Kidney capillary endothelial cell (primary cell): Measurements from ENCODE around the gene EMP2.
"Not testable (repeated sequence)": the region's sequence is repeated elsewhere in the genome, so short reads cannot be mapped to it uniquely, and the experiment has no call there.

Experiments used
- DNase-seq: peaks from one replicate; pipeline ENCODE4 v3.0.0-alpha.2; 2018; ENCODE audit warnings: low spot score

The EMP2 gene

DNA sequence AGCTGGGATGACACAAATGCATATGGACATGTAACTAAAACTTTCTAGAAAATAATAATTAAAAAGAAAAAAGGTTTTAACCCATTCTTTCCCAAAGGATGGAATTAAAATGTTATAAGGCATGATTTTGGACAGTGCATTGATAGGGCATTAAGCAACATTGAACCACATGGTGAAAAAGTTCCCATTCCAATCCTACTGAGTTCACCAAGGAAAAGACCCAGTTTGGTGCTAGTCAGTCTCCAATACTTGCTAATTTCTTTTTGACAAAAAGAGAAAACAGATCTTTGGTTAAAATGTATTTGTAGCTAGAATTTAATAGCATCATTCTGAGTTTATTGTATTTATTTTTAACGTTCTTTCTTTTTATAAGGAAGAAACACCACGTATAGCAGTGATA is 28.1 kb downstream of the EMP2 start:
- no peak for DNase-seq

DNA sequence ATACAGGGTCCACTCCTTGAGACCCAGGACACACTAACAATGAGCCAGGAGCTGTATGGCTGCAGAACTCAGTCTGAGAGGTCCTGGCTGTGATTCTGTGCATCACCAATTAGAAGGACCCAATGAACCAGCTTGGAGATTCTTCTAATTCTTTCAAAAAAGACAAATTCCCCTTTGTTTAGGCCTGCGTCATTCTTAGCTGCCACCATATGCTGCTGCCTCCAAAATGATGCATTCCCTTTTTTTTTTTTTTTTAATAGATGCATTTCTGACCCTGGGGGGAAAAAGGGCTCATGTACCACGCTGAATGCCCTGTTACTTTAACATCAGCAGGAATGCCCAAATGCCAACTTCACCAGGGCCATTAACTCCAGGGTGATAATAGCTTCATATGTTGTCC is 28.5 kb downstream of the EMP2 start:
- no peak for DNase-seq

DNA sequence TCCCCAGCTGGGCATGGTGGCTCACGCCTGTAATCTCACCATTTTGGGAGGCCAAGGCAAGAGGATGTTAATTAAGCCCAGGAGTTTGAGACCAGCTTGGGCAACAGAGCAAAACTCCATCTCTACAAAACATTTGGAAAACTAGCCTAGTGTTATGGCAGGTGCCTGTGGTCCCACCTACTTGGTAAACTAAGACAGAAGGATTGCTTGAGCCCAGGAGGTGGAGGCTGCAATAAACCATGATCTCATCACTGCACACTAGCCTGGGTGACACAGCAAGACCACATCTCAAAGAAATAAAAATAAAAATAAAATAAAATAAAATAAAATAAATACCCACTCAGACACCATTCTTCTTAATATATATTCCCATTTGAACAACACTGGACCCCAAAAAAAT is 32.0 kb downstream of the EMP2 start:
- no peak for DNase-seq

DNA sequence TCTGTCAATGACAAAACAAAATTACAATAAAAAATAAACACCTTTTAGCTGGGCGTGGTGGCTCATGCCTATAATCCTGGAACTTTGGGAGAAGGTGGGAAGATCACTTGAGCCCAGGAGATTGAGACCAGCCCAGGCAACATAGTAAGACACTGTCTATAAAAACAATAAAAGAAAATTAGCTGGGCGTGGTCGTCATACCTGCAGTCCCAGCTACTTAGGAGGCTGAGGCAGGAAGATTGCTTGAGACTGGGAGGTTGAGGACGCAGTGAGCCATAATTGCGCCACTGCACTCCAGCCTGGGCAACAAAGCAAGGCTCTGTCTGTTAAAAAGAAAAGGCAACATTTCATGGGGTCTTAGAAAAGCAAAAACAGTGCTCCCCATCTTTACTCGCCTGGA is 32.7 kb downstream of the EMP2 start:
- DNase-seq = no peak

DNA sequence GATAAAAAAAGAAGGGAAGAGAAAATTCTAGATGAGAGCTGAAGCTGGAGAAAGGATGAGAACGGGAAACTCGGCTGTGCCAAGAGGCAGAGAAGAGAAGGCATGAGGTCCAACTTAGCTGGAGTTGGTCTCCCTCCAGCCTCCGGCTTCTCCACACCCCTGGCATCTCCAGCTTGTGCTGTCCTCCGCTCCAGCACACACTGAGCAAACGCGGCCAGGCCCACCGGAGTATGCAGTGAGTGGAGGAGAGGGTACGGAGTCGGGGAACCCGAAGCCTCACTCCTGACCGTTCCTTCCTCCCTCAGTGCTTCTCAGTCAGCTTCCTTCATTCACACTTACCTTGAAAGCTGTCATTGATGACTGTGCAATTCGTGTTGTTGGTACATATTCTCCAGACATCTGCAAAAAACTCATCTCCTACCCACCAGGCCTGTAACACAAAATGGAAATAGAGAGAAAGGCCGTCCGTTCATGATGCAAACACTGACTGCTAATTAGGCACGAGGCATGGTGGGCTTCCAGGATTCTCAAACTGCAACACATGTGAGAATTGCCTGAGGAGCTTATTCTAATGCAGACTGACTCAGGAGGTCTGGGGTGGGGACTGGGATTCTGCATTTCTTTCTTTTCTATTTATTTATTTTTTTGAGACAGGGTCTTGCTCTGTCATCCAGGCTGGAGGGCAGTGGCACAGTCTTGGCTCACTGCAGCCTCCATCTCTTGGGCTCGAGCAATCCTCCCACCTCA is 37.0 kb downstream of the EMP2 start:
- DNase-seq = no peak

DNA sequence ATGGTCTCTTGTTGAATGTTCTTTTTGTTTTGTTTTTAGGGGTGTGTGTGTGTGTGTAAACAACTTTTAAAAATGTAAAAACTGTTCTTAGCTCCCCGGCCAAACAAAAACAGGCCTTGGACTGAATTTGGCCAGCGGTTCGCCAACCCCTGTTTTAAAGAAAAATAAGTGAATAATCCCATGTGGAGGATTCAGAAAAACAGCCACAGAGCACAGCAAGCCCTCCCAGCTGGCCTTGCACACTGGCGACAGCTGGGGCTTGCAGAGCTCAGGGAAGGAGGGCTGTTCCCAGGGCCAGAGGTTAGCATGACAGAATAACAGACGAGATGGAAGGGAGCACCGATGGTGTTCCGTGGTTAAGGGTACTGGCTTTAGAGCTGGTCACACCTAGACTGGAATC is 39.0 kb downstream of the EMP2 start:
- DNase-seq = no peak

DNA sequence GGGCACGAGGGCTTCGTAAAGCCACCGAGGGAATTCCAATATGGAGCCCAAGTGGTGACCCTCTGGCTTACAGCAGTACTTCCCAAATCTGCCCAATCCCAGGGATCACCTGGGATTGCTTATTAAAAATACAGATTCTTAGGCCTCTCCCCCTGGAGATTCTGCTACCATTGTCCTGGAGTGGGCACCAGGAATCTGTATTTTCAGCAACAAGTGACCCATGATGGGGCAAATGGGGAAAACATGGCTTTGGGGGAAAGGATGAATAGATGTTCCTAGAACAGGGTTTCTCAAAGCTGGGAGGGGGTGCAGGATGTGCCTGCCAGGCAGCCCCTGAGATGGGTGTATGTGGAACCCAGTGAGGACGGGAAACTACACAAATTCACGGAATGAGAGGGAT is 40.6 kb downstream of the EMP2 start:
- DNase-seq = no peak

DNA sequence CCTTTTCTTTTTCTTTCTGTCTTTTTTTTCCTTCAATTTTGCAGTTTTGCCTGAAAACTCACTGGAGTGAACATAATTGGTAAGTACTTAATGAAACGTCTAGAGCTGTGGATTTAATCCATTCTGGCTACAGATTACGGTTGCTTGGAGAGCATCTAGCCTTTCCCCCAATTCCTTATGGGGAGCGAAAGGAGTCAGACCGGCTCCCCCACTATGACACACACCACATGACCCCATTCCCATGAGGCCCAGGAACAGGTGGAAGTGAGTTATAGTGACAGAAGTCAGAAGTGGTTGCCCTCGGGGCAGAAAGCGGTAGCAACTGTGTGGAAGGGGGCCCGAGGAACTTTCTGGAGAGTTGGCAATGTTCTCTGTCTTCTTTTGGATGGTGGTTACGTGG is 41.2 kb downstream of the EMP2 start:
- no peak for DNase-seq

DNA sequence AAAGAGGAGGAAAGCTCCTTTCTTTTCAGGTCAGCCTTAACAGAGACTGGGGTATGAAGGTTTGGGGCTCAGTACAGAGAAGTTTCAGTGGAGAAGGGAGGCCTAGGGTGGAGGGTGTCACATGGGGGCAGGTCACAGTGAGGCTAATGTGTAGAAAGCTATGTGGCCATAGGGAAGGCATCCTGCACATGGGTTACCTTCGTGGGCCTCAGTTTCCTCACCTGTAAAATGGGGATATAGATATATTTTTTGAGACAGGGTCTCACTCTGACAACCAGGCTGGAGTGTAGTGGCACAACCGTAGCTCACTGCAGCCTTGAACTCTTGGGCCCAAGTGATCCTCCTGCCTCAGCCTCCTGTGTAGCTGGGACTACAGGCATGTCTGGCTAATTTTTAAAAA is 41.8 kb downstream of the EMP2 start:
- no peak for DNase-seq

DNA sequence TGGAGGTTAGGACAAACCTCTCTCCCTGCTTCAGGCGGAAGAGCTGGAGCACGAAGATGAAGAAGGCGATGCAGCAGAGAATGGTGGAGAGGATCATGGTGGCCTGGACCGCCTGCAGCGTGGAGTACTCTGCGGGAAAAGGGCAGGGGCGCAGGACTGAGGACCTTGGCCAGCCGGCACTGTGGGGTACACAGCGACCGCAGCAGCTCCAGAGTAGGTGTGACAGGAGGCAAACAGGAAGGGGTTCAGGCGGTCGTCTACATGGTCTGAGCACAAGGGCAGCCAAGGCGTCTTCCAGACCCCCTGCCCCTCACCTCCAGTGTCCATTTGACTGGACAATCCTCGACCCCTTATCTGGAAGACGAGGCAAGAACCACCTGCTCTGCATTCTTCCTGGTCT is 42.5 kb downstream of the EMP2 start:
- DNase-seq = no peak

DNA sequence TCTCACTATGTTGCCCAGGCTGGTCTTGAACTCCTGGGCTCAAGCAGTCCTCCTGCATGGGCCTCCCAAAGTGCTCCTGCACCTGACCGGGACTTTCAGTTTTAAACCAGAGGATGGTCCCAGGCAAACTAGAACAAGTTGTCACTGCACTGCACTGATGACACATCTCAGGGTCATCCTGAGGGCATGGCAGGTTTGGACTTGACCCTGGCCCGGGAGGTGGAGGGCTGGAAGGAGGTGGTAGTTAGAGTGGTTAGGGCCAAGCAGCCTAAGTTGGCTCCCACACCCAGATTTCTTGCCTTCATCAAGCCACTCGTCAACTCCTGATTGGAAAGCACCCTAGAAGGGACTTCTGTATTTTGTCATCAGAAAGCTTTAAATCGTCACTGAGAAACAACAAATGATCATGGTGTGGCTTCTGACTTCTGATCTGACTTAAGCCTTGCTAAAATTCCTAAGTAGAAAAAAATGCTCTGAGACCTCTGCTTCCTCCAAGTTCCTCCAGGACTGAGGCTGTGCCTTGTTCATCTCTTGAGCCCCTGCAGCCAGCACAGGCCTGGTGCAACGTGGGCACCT is 43.5 kb downstream of the EMP2 start:
- DNase-seq = no peak

DNA sequence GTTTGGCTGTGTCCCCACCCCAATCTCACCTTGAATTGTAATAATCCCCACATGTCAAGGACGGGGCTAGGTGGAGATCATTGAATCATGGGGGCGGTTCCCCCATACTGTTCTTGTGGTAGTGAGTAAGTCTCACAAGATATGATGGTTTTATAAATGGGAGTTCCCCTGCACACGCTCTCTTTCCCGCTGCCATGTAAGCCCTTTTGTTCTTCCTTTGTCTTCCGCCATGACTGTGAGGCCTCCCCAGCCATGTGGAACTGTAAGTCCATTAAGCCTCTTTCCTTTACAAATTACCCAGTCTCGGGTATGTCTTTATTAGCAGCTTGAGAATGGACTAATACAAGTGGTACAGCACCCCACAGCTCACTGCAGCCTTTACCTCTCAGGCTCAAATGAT is 44.1 kb downstream of the EMP2 start:
- DNase-seq = not testable (repeated sequence)

DNA sequence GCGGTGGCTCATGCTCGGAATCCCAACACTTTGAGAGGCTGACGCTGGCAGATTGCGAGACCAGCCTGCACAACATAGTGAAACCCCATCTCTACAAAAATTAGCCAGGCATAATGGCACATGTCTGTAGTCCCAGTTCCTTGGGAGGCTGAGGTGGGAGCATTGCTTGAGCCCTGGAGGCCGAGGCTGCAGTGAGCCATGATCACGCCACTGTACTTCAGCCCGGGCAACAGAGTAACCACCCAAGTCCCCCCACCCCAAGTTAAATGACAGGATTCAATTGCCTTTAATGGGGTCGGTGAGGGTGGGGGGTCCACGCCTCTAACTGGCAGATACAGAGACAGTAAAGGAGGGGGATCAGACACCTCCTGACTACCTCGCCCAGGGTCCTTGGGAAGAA is 44.9 kb downstream of the EMP2 start:
- no peak for DNase-seq

DNA sequence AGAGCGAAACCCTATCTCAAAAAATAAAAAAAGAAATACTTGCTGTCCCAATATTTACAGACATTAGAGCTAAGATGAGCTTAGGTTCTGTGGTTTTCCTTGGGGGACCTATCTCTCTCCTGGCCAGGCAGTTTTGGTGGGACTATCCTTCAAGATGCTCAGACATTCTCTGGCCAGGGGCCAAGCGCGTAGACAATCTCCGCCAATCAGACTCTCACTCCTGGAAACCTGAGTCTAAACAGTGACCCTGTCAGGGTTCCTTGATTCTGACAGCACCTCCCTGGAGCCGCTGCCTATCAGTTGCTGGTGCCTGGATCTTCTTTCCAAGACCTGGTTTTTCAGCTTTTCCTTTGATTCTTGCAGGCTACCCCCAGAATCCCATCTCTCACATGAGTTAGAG is 45.6 kb downstream of the EMP2 start:
- DNase-seq = no peak

DNA sequence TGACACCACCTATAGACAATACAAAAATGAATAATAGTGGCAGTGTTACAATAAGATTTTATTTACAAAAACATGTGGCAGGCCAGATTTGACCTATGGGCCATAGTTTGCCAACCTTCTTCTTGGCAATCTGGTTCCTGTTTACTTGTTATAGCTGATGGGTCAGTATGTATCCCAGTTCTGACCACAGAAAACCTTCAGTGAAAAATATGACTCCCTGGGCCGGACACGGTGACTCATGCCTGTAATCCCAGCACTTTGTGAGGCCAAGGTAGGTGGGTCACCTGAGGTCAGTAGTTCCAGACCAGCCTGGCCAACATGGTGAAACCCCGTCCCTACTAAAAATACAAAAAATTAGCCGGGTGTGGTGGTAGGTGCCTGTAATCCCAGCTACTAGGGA is 46.8 kb downstream of the EMP2 start:
- not testable (repeated sequence) for DNase-seq

DNA sequence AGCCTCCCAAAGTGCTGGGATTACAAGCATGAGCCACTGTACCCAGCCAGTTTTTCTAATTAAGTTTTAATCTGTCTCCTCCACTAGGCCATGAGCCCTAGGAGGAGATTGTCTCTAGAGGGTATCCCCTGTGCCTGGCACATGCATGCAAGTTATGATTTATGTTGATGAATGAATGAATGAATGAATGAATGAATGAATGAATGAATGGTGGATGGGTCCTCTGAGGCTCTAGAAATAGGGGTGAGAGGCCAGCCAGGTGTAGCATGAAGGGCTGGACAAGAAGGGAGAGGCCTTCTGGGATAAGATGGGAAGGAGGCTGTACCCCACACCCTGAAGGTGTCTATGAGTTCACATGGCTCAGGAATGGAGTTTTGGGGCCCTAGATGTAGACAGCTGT is 48.8 kb downstream of the EMP2 start:
- no peak for DNase-seq

DNA sequence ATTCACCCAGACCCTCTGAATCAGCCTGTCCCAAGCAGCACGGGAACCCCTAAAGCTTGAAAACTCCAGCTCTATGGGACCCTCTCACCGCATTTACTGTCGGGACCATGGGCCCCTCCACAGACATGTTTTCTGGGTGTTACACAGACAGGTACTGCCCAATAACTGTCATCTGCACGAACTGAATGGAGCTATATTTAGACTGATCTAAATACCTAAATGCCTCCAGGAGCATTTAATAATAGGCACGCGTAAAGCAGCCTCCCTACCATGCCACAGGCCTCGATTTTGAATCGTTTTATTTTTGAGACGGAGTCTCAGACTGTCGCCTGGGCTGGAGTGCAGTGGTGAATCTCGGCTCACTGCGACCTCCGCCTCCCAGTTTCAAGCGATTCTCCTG is 49.7 kb downstream of the EMP2 start:
- no peak for DNase-seq

DNA sequence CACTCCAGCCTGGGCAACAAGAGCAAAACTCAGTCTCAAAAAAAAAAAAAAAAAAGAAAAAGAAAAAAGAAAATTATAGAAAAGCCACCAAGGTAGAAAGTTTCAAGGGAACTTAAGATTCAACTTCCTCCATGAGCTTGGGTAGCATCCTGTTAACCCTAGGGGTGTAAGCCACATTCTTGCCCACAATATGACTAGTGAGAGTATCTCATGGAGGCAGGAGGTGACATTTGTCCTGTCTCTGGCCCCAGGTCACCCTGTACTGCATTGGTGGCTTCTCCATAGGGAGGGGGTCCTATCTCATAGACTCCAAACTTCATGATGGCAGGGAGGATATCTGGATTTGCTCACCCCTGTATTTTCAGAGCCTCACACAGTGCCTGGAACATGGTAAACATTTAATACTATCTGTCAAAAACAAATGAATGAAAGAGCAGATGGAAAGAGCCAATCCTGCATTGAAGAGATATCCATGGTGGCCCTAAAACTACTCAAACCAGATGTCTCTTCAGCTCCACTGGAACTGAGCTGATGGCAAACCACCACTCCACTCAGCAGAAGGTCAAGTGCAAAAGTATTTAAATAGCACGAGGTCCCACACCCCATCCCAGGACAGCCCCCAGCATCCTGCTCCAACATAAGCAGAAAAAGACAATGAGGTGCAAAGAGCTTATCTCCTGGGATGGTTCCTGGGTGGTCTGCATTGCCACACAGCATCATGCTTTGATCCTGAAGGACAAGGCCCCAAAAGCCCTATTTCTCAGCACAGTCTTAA is 50.3 kb downstream of the EMP2 start:
- DNase-seq = no peak

DNA sequence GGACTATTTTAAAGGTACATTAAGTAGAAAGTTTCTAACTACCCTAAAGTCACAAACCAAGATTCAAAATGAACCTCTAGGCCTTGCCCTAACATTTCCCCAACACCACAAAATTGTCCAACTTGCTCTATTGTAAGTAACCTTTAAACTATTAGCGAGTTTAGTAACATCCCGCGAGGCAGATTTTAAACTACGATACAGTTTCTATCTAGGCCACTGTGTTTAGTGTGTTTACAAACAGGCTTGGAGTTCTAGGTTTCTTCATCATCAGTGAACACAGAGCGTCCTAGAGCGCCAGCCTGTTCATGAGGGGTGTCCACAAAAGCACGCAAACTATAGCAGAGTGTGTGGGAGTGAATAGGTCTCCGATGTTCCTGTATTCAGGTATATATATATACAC is 51.8 kb downstream of the EMP2 start:
- DNase-seq = no peak

DNA sequence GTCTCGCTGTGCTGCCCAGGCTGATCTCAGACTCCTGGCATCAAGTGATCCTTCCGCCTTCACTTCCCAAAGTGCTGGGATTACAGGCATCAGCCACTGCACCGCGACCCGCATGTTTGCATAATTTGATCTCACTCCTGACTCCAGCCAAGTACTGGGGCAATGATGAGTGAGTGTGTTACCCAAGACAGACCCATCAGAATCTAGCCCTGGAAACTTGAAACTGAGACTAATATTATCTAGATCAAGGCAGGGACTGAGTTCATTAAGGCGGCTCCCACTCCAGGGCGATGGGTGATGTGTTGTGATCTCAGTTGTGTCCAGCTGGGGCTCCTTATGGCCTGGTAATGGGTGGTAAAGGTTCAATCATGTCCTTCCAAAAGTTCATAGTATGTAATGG is 53.4 kb downstream of the EMP2 start:
- no peak for DNase-seq

DNA sequence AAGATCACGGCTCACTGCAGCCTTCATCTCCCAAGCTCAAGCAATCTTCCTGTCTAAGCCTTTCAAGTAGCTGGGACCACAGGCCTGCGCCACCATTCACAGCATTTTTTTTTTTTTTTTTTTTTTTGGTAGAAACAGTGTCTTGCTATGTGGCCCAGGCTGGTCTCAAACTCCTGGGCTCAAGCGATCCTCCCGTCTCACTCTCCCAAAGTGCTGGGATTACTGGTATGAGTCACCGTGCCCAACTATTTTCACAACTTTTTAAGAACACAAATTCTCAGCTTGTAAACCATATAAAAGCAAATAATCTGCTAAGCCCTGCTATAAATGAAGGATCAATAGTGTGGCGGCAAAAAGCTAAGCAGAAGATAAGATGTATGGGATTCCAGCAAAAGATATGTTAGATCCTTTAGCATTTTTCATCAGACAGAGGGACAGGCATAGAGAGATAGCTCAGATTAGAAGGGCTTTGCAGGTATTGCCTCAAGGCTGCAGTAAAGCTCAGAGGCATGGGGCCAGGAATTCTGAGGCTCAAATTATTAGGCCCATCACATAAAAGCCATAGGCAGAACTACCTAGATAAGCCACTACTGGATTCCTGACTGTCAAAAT is 55.1 kb downstream of the EMP2 start:
- no peak for DNase-seq

DNA sequence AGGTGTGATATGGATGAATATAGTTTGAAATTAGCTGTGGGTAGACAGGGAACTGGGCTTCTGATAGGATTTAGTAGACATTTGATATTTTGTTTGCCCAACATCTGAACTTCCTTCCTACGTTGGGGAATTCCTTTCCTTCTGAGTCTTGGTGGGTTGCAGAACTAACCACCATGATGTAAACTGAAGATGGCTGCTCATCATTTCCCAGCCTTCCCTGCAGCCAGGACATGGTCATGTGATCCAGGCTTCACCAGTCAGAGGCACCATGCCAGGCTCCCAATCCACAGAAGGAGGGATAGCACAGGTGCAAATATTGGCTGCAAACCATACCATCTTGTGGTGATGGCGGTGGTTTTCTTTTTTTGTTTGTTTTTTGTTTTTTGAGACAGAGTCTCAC is 57.4 kb downstream of the EMP2 start:
- DNase-seq = no peak

DNA sequence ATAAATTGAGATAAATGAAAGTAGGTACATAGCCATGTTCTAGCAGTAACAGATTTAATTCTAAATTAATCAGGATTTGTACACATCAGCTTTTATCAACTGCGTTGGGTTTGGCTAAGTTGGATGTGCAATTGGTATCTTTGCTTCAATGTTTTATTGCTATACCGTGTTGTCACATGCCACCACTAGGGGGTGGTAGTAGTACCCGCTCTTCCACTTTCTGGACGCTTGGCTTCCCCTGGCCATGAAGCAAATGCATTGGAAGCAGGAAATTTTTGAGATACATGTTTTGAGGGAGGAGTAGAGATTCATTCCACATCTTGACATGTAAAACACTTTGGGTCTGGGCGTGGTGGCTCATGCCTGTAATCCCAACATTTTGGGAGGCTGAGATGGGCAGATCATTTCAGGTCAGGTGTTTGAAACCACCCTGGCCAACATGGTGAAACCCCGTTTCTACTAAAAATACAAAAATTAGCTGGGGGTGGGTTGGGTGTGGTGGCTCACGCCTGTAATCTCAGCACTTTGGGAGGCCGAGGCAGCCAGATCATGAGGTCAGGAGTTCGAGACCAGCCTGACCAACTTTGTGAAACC is 58.6 kb downstream of the EMP2 start:
- peak; percentile 56 for DNase-seq
